ENCODE results near the gene TEX52. TPM values are rescaled to one million over a fixed set of nuclear protein-coding genes. Genes with fewer than 3 reads are reported as not detected.

The TEX52 gene
- total RNA-seq, 1 experiment from 2014 or later, result not detected

GRCh38 chr12:2823483-2823882 is 33.4 kb downstream of the TEX52 start:
- H3K9me2 ChIP-seq (ENCODE audit: insufficient read depth), result no peaks in the 10 kb centered on the region
- TF ChIP-seq EZH2phosphoT487 (IDR thresholded peaks at IDR 0.05; ENCODE audit: borderline replicate concordance) (no peak), JUND (IDR thresholded peaks at IDR 0.05) (no peak), TCF7L2 (IDR thresholded peaks at IDR 0.05; ENCODE audit: borderline replicate concordance, extremely low read depth, insufficient read depth, insufficient read length) (no peak)
- H3K4me2 ChIP-seq (ENCODE audit: low read length), result no peak overlapping the region
- BruUV-seq (replicated peaks), result no TSS peak
- no peaks in the 10 kb centered on the region for H3K27me3 ChIP-seq (ENCODE audit: insufficient read depth, low read length)
- ATAC-seq (no peak), DNase-seq (ENCODE audit: low read depth, low spot score) (no peak)
- peaks cover 16 to 41% of the 10 kb centered on the region in 2 experiments for H3K36me3 ChIP-seq (ENCODE audit: control insufficient read depth in 1 of 2, insufficient read depth in 2 of 2, low read length in 2 of 2)
- H2AFZ ChIP-seq (ENCODE audit: low read depth, low read length, poor library complexity, severe bottlenecking), result no peak overlapping the region
- no peak overlapping the region for H3K27ac ChIP-seq (ENCODE audit: low read depth, low read length)
- ChIA-PET CTCF (no interaction called here), POLR2A (no interaction called here), RAD21 (ENCODE audit: low non-redundant PET in 1 of 2, low total read pairs in 2 of 2, uncharacterized antibody in 2 of 2, unreplicated experiment in 2 of 2) (no interaction called here)
- H3K4me1 ChIP-seq (ENCODE audit: control insufficient read depth in 1 of 2, insufficient read depth in 2 of 2, low read length in 2 of 2), result no peaks in the 10 kb centered on the region
- no peak overlapping the region for H3K9ac ChIP-seq (ENCODE audit: low read length)
- intact Hi-C loops (cut with micrococcal nuclease), result no loop called here
- no peak overlapping the region for H3K4me3 ChIP-seq (replicated peaks in 1 of 2; ENCODE audit: low read depth in 1 of 2, low read length in 2 of 2)
- H3K79me2 ChIP-seq (ENCODE audit: insufficient read depth, low read length), result no peaks in the 10 kb centered on the region
- no peaks in the 10 kb centered on the region for H4K20me1 ChIP-seq (ENCODE audit: insufficient read depth)
- H3K9me3 ChIP-seq (ENCODE audit: control insufficient read depth in 1 of 2, insufficient read depth in 1 of 2, low read depth in 1 of 2, low read length in 2 of 2), result no peaks in the 10 kb centered on the region

GRCh38 chr12:2820432-2820831 is 36.4 kb downstream of the TEX52 start:
- H3K4me1 ChIP-seq (ENCODE audit: control insufficient read depth in 1 of 2, insufficient read depth in 2 of 2, low read length in 2 of 2), result no peaks in the 10 kb centered on the region
- no peaks in the 10 kb centered on the region for H3K9me2 ChIP-seq (ENCODE audit: insufficient read depth)
- H3K79me2 ChIP-seq (ENCODE audit: insufficient read depth, low read length), result peaks cover 3% of the 10 kb centered on the region; the same call in 1 of the 2 replicates
- intact Hi-C loops (cut with micrococcal nuclease), result no loop called here
- H3K36me3 ChIP-seq (ENCODE audit: control insufficient read depth in 1 of 2, insufficient read depth in 2 of 2, low read length in 2 of 2), result peaks cover 15 to 31% of the 10 kb centered on the region in 2 experiments; a peak in 3 of 4 replicates
- RAD21 ChIA-PET (ENCODE audit: low non-redundant PET in 1 of 2, low total read pairs in 2 of 2, uncharacterized antibody in 2 of 2, unreplicated experiment in 2 of 2), result no interaction called here
- no peak overlapping the region for H3K4me2 ChIP-seq (ENCODE audit: low read length)
- POLR2A ChIA-PET, result no interaction called here
- ATAC-seq (no peak), DNase-seq (ENCODE audit: low read depth, low spot score) (no peak)
- no TSS peak for BruUV-seq (replicated peaks)
- no peaks in the 10 kb centered on the region for H4K20me1 ChIP-seq (ENCODE audit: insufficient read depth)
- no peak overlapping the region for H3K4me3 ChIP-seq (replicated peaks in 1 of 2; ENCODE audit: low read depth in 1 of 2, low read length in 2 of 2)
- no peak overlapping the region for H3K27ac ChIP-seq (ENCODE audit: low read depth, low read length)
- TF ChIP-seq YY1 (IDR thresholded peaks at IDR 0.05; ENCODE audit: extremely low read depth, insufficient replicate concordance, low read depth, low read length) (no peak), FOSL1 (IDR thresholded peaks at IDR 0.05; ENCODE audit: low read depth) (no peak), TCF7L2 (IDR thresholded peaks at IDR 0.05; ENCODE audit: borderline replicate concordance, extremely low read depth, insufficient read depth, insufficient read length) (no peak), ZBTB33 (IDR thresholded peaks at IDR 0.05; ENCODE audit: extremely low read depth, insufficient replicate concordance, low read length) (no peak), CEBPB (IDR thresholded peaks at IDR 0.05; ENCODE audit: low read depth) (no peak), ELF1 (IDR thresholded peaks at IDR 0.05; ENCODE audit: borderline replicate concordance, low read depth) (no peak), EZH2phosphoT487 (IDR thresholded peaks at IDR 0.05; ENCODE audit: borderline replicate concordance) (no peak), ATF3 (IDR thresholded peaks at IDR 0.05) (no peak), ZFX (IDR thresholded peaks at IDR 0.05) (no peak), ZNF274 (IDR thresholded peaks at IDR 0.05; ENCODE audit: low read depth, low read length) (no peak), POLR2AphosphoS5 (IDR thresholded peaks at IDR 0.05; ENCODE audit: low read depth, low read length) (no peak), REST (IDR thresholded peaks at IDR 0.05; ENCODE audit: low read depth) (no peak), MAX (IDR thresholded peaks at IDR 0.05) (no peak)
- CTCF ChIA-PET, result no interaction called here
- no peaks in the 10 kb centered on the region for H3K9me3 ChIP-seq (ENCODE audit: control insufficient read depth in 1 of 2, insufficient read depth in 1 of 2, low read depth in 1 of 2, low read length in 2 of 2)
- no peak overlapping the region for H3K9ac ChIP-seq (ENCODE audit: low read length)
- no peaks in the 10 kb centered on the region for H3K27me3 ChIP-seq (ENCODE audit: insufficient read depth, low read length)
- no peak overlapping the region for H2AFZ ChIP-seq (ENCODE audit: low read depth, low read length, poor library complexity, severe bottlenecking)

Measured in HCT116 (cell line).